Lower lobe of right lung (tissue), 2 donors: ENCODE data around the gene PARN. TPM values are rescaled to one million over a fixed set of nuclear protein-coding genes. Genes with fewer than 3 reads are reported as not detected.

ENCODE experiments used
- ATAC-seq, 2 donors: fragments of 200-7000 bp; cut with Tn5 transposase; one replicate each; pipeline ENCODE4 v1.9.1; 2020 to 2022; ENCODE audit warnings: mild to moderate bottlenecking in 2 of 2, moderate library complexity in 2 of 2
- DNase-seq: peaks from one replicate; pipeline ENCODE4 v3.0.0-alpha.2; 2020
- H3K27ac ChIP-seq: fragments of 200-600 bp; one replicate; pipeline ENCODE4 v1.8.0; 2022
- H3K27me3 ChIP-seq: fragments of 200-600 bp; one replicate; pipeline ENCODE4 v1.8.0; 2022; ENCODE audit warnings: low read depth
- H3K36me3 ChIP-seq: fragments of 200-600 bp; one replicate; pipeline ENCODE4 v1.8.0; 2022; ENCODE audit warnings: mild to moderate bottlenecking
- H3K4me1 ChIP-seq: fragments of 200-600 bp; one replicate; pipeline ENCODE4 v1.8.0; 2022
- H3K4me3 ChIP-seq: fragments of 200-600 bp; one replicate; pipeline ENCODE4 v1.8.0; 2022; ENCODE audit warnings: mild to moderate bottlenecking
- H3K9me3 ChIP-seq: fragments of 200-600 bp; one replicate; pipeline ENCODE4 v1.8.0; 2022
- intact Hi-C: fragments of 100-400 bp; cut with DNase I; formaldehyde crosslinking; loops from one replicate; pipeline ENCODE4 v1.11.0; 2022
- total RNA-seq: library from RNA; stranded (reverse); fragmentation: NEBNext Ultra II Directional; extraction: Animal tissue kit (Norgen Biotek cat#: 25700); gene quantifications from one replicate; pipeline ENCODE4 v1.2.1, GENCODE V29; 2021
- TF ChIP-seq, protein P1 (sequence below): fragments of 200-600 bp; IDR thresholded peaks from one replicate; pipeline ENCODE4 v1.8.0; 2022; ENCODE audit warnings: antibody characterized with exemption, mild to moderate bottlenecking
- donor health status: DM: no; HTN: yes; CAD: no; lungs with severe emphysema.

Gene PARN
- total RNA-seq, 1 donor from 2014 or later: 35.7 TPM

GRCh38 chr16:14460726-14461125 lies 169.3 kb downstream of the PARN start:
- H3K27me3 ChIP-seq: no peaks in the 10 kb centered on the region
- TF ChIP-seq, protein P1, sequence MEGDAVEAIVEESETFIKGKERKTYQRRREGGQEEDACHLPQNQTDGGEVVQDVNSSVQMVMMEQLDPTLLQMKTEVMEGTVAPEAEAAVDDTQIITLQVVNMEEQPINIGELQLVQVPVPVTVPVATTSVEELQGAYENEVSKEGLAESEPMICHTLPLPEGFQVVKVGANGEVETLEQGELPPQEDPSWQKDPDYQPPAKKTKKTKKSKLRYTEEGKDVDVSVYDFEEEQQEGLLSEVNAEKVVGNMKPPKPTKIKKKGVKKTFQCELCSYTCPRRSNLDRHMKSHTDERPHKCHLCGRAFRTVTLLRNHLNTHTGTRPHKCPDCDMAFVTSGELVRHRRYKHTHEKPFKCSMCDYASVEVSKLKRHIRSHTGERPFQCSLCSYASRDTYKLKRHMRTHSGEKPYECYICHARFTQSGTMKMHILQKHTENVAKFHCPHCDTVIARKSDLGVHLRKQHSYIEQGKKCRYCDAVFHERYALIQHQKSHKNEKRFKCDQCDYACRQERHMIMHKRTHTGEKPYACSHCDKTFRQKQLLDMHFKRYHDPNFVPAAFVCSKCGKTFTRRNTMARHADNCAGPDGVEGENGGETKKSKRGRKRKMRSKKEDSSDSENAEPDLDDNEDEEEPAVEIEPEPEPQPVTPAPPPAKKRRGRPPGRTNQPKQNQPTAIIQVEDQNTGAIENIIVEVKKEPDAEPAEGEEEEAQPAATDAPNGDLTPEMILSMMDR: no peak
- H3K27ac ChIP-seq: no peak overlapping the region
- intact Hi-C loops: no loop called here
- DNase-seq (no peak), ATAC-seq (no peak)
- H3K4me3 ChIP-seq: no peak overlapping the region
- H3K4me1 ChIP-seq: no peaks in the 10 kb centered on the region
- H3K9me3 ChIP-seq: peaks cover 8% of the 10 kb centered on the region
- H3K36me3 ChIP-seq: no peaks in the 10 kb centered on the region

DNA sequence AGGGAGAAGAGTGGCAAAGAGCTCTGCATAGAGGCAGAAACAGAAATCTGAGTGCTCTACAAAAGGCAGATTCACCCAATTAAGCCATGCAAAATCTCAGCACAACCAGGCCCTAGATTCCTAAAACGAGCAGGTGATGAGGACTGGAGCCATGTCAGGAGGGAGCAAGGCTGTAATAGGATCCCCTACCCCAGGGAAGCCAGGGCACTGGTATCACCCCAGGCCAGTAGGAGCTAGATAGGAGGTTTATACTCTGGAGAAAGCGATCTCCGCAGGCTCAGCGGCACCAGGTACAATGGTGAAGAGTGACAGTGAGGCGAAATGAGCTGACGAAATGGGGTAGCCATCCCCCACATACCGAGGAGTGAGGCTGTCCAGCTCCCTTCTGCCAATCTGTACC lies 171.5 kb downstream of the PARN start:
- DNase-seq (no peak), ATAC-seq (no peak)
- intact Hi-C loops: no loop called here
- TF ChIP-seq, protein P1: no peak
- Histone ChIP-seq H3K4me3 (no peak overlapping the region), H3K27me3 (no peaks in the 10 kb centered on the region), H3K36me3 (no peaks in the 10 kb centered on the region), H3K4me1 (no peaks in the 10 kb centered on the region), H3K27ac (no peak overlapping the region), H3K9me3 (no peaks in the 10 kb centered on the region)

- no peak overlapping the region for H3K27ac ChIP-seq
- H3K36me3 ChIP-seq: no peaks in the 10 kb centered on the region
- intact Hi-C loops: no loop called here
- ATAC-seq (no peak), DNase-seq (no peak)
- H3K4me3 ChIP-seq: no peak overlapping the region
- no peaks in the 10 kb centered on the region for H3K4me1 ChIP-seq
- no peaks in the 10 kb centered on the region for H3K27me3 ChIP-seq
- TF ChIP-seq, protein P1: no peak
- H3K9me3 ChIP-seq: no peaks in the 10 kb centered on the region
Measured at GRCh38 chr16:14456793-14457481, 173.1 kb downstream of the PARN start.

DNA sequence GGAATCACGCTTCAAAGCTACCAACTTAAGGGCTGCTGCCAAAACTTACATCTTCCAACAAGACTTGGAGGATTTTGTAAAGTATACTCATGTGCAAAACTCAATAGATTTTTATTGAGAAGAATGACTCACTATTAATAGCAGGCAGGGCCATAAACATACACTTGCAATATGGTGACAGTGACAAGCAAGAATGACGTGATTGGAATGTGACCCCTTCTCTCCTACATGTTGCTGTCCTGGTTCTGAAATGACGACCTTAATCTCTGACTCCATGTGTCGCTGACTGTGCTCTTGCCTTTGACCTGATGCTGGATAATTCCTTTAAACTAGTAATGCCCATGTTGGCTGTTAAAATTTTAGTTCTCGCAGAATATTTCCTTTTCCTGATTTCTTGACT lies 174.5 kb downstream of the PARN start:
- no peak for ATAC-seq
- Histone ChIP-seq H3K4me3 (no peak overlapping the region), H3K4me1 (peaks cover 1% of the 10 kb centered on the region), H3K27ac (no peak overlapping the region), H3K36me3 (no peaks in the 10 kb centered on the region), H3K9me3 (no peaks in the 10 kb centered on the region), H3K27me3 (no peaks in the 10 kb centered on the region)
- TF ChIP-seq, protein P1: no peak
- intact Hi-C loops: no loop called here
- no peak for DNase-seq

DNA sequence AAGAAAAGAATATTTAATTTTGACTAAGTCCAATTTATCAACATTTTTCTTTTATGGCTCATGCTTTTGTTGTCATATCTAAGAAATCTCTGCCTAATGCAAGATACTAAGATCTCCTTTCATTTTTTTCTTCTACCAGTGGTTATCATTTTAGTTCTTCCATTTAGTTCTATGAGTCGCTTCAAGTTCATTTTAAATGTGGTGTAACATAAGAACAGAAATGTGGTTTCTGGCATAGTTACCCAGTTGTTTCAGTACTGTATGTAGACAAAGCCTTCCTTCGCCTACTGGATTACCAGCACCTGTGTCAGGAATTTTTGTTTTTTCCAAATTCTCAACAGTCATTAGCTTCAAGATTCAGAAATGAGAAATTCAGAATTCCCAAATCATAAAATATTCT lies 175.7 kb downstream of the PARN start:
- Histone ChIP-seq H3K4me3 (no peak overlapping the region), H3K36me3 (no peaks in the 10 kb centered on the region), H3K4me1 (peaks cover 5% of the 10 kb centered on the region), H3K9me3 (no peaks in the 10 kb centered on the region), H3K27ac (no peak overlapping the region), H3K27me3 (no peaks in the 10 kb centered on the region)
- ATAC-seq (no peak), DNase-seq (no peak)
- intact Hi-C loops: no loop called here
- TF ChIP-seq, protein P1: no peak
